Calu3 (cell line): ENCODE measurements around the gene AADACL4. TPM values are rescaled to one million over a fixed set of nuclear protein-coding genes. Genes with fewer than 3 reads are reported as not detected.

Experiments
- BruUV-seq: library from RNA; stranded (reverse); fragments of 400-500 nt; replicated peaks from 2 replicates; lab custom pipeline; 2021; lab: Mats Ljungman, UMichigan
- CTCF ChIA-PET: fragments of 300-600 bp; sonication (Branson Sonifier 250); formaldehyde crosslinking; loops from one replicate; lab custom pipeline; 2022; ENCODE audit warnings: antibody characterized with exemption; lab: Charles Lee
- DNase-seq: peaks from one replicate; pipeline ENCODE4 v3.0.0; 2022
- H3K27ac Mint-ChIP-seq: one replicate; pipeline ENCODE4 v1.8.0; 2022; ENCODE audit warnings: mixed read lengths; ENCODE audit not compliant: unreplicated experiment
- H3K27me3 Mint-ChIP-seq: one replicate; pipeline ENCODE4 v1.8.0; 2022; ENCODE audit warnings: mixed read lengths; ENCODE audit not compliant: unreplicated experiment
- H3K36me3 Mint-ChIP-seq: one replicate; pipeline ENCODE4 v1.8.0; 2022; ENCODE audit warnings: mild to moderate bottlenecking, moderate library complexity, mixed read lengths; ENCODE audit not compliant: insufficient read depth, unreplicated experiment
- H3K4me1 Mint-ChIP-seq: one replicate; pipeline ENCODE4 v1.8.0; 2022; ENCODE audit warnings: mild to moderate bottlenecking, low read depth, mixed read lengths; ENCODE audit not compliant: unreplicated experiment
- H3K4me3 Mint-ChIP-seq: one replicate; pipeline ENCODE4 v1.8.0; 2022; ENCODE audit warnings: mild to moderate bottlenecking, low read depth, moderate library complexity, mixed read lengths; ENCODE audit not compliant: unreplicated experiment
- H3K9me3 Mint-ChIP-seq: one replicate; pipeline ENCODE4 v1.8.0; 2022; ENCODE audit warnings: low read depth, mixed read lengths; ENCODE audit not compliant: unreplicated experiment
- intact Hi-C: fragments of 100-400 bp; cut with micrococcal nuclease; formaldehyde crosslinking; loops from one replicate; pipeline ENCODE4 v1.10.0; 2022; ENCODE audit not compliant: unreplicated experiment
- total RNA-seq: library from RNA; stranded (reverse); gene quantifications from 2 replicates; pipeline ENCODE4 v1.2.3, GENCODE V29; 2022
- TF ChIP-seq, protein P1 (sequence below): fragments of 200-600 bp; IDR thresholded peaks from one replicate; pipeline ENCODE4 v1.8.0; 2022; ENCODE audit warnings: antibody characterized with exemption; ENCODE audit not compliant: unreplicated experiment

Gene AADACL4
- total RNA-seq, 1 experiment from 2014 or later = not detected

DNA sequence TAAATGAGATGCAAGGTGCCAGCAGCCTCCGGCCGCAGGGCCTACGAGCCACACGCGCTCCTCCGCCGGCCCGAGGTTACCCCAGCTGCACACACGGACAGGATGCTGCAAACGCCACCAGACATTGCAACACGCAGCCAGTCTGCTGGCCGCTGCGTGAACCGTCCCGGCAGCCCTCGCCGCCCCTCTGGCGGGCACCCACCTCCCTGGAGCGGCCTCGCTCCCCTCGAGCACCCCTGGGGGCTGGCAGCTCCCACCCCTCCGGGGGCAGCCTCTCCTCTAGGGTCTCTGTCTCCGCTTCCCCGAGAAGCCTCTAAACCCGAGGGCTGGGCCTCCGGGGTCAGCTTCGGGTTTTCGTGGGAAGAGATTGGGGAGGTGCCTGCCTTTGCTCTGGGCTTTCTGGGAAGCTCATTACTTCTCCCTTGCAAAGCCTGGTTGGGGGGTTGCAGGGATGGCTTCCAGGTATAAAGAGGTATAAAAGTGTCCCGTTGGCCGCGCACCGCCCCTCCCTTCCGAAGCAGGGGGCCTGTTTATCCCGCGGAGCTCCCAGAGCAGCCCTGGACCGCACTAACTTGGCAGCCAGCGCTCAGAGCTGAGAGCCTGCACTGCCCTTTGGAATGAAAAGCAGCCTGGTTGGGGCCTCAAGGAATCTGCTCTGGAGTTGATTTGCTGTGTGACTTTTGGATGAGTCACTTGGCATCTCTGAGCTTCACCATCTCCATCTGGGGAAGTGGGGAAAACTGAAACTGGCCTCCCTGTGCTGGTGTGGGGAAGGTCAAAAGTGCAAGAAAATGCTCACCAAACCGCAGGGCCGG is 47.7 kb upstream of the AADACL4 start:
- Mint-ChIP-seq H3K27me3 (no peaks in the 10 kb centered on the region), H3K36me3 (peaks cover 97% of the 10 kb centered on the region), H3K4me1 (peaks cover 73% of the 10 kb centered on the region), H3K4me3 (peak overlapping the region; percentile 59), H3K27ac (peak overlapping the region; percentile 95), H3K9me3 (no peaks in the 10 kb centered on the region)
- TF ChIP-seq, protein P1, sequence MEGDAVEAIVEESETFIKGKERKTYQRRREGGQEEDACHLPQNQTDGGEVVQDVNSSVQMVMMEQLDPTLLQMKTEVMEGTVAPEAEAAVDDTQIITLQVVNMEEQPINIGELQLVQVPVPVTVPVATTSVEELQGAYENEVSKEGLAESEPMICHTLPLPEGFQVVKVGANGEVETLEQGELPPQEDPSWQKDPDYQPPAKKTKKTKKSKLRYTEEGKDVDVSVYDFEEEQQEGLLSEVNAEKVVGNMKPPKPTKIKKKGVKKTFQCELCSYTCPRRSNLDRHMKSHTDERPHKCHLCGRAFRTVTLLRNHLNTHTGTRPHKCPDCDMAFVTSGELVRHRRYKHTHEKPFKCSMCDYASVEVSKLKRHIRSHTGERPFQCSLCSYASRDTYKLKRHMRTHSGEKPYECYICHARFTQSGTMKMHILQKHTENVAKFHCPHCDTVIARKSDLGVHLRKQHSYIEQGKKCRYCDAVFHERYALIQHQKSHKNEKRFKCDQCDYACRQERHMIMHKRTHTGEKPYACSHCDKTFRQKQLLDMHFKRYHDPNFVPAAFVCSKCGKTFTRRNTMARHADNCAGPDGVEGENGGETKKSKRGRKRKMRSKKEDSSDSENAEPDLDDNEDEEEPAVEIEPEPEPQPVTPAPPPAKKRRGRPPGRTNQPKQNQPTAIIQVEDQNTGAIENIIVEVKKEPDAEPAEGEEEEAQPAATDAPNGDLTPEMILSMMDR = no peak
- BruUV-seq = TSS peak; percentile 83
- intact Hi-C loops = loop anchor here (2.0 to 5.0 kb wide), 2 partner anchors 55 to 119 kb away; no protein-coding TSS in a partner anchor
- CTCF ChIA-PET = interaction anchor here (0.7 to 2.8 kb wide), 8 partner anchors 8 to 276 kb away, joined by 3 to 21 read pairs (median 3); partner anchors contain the start of gene DHRS3
- DNase-seq = peak; percentile 64

DNA sequence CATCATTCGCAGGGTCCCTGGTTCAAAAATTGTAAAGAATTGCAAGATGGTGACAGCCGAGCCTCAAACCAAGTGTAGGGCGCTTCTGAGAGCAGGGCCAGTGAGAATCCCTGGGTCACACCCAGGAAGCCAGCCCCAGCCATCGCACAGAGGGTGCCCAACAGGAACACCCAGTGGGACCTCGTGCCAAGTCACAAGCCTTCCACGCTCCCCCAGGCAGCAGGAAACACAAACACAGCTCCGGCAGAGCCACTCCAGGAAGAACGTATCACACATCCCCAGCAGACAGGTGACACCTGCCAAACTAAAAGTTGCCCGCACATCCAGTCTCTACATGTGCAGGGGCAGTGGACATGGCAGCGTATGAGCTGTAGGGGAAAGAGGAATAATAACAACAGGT is 46.1 kb upstream of the AADACL4 start:
- BruUV-seq = no TSS peak
- Mint-ChIP-seq H3K4me3 (peak overlapping the region; percentile 40), H3K4me1 (peaks cover 70% of the 10 kb centered on the region), H3K27ac (peak overlapping the region; percentile 79), H3K9me3 (no peaks in the 10 kb centered on the region), H3K36me3 (peaks cover 96% of the 10 kb centered on the region), H3K27me3 (no peaks in the 10 kb centered on the region)
- DNase-seq = peak; percentile 64
- CTCF ChIA-PET = no interaction called here
- TF ChIP-seq, protein P1 = no peak
- intact Hi-C loops = loop anchor here (2.0 to 5.0 kb wide), 2 partner anchors 57 to 120 kb away; no protein-coding TSS in a partner anchor

DNA sequence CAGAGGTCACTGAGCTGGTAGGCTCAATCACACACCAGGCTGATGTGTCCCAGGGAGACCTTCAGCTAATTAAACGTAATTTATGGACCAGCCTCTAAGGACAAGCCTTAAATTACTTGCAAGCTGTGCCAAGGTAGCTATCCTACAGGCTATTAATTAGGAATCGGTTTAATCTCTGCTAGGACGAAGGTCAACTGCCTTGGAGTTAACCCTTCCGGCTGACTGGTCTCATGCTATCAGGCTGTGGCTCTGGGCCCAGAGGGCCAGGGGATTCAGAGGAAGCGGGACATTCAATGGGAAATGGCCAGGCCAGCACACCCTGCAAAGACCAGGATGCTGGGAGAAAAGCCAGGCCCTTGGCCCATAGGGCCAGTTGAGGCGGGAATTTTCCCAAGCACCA is 44.9 kb upstream of the AADACL4 start:
- no peak overlapping the region for H3K4me3 Mint-ChIP-seq
- no TSS peak for BruUV-seq
- CTCF ChIA-PET = no interaction called here
- intact Hi-C loops = loop anchor here (5.0 kb wide), 1 partner anchor 122 kb away; no protein-coding TSS in a partner anchor
- peaks cover 63% of the 10 kb centered on the region for H3K4me1 Mint-ChIP-seq
- peaks cover 96% of the 10 kb centered on the region for H3K36me3 Mint-ChIP-seq
- DNase-seq = no peak
- H3K27me3 Mint-ChIP-seq = no peaks in the 10 kb centered on the region
- H3K27ac Mint-ChIP-seq = peak overlapping the region; percentile 79
- no peaks in the 10 kb centered on the region for H3K9me3 Mint-ChIP-seq
- TF ChIP-seq, protein P1 = no peak

DNA sequence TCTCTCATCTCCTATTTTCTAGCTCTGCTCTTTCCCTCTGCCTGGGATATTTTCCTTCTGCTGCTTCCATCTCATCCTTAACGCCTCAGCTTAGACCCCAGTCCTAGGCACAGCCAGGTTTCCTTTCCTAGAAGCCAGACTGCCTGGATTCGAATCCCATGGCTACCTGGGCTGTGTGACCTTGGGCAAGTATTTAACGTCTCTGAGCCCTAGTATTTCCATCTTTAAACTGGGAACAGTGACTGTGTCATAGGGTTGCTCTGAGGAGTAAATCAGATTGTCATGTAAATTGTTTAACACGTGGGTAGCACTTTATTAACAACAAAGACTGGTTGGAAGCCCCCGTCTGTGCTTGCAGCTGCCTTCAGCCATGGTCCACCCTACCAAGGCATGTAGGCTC is 44.2 kb upstream of the AADACL4 start:
- no peaks in the 10 kb centered on the region for H3K9me3 Mint-ChIP-seq
- peaks cover 96% of the 10 kb centered on the region for H3K36me3 Mint-ChIP-seq
- BruUV-seq = no TSS peak
- TF ChIP-seq, protein P1 = no peak
- H3K4me1 Mint-ChIP-seq = peaks cover 64% of the 10 kb centered on the region
- H3K27ac Mint-ChIP-seq = peak overlapping the region; percentile 79
- peak overlapping the region; percentile 41 for H3K4me3 Mint-ChIP-seq
- CTCF ChIA-PET = interaction anchor here (0.6 kb wide), 1 partner anchor 39 kb away, joined by 4 read pairs; no protein-coding TSS in a partner anchor
- intact Hi-C loops = loop anchor here (5.0 kb wide), 1 partner anchor 122 kb away; no protein-coding TSS in a partner anchor
- no peaks in the 10 kb centered on the region for H3K27me3 Mint-ChIP-seq
- DNase-seq = no peak
